Measurements from ENCODE around the gene CBR1.

Gene CBR1

DNA sequence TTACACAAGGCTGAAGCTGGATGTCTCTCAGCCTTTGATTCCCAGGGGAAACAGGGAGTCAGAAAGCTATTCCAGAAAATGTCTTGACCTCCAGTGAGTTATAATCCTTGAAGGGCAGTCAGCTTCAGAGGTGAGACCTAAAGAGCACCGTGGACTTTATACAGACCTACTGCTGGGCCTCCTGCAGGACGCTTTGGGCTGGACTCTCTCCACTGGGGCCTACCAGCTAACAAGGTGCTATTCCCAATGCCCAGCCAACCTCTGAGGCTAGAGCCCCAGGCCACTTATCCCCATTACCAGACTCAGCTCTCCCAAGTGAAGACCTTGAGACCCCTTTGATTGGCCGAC lies 16.1 kb upstream of the CBR1 start:
- peaks cover 50% of the 10 kb centered on the region; the same call in 1 of the 2 replicates for H3K36me3 ChIP-seq (ENCODE audit: insufficient read depth, low read length)
- H3K27me3 ChIP-seq (ENCODE audit: insufficient read depth, low read length, poor library complexity, severe bottlenecking), result no peaks in the 10 kb centered on the region
- TF ChIP-seq EZH2phosphoT487 (IDR thresholded peaks at IDR 0.05; ENCODE audit: borderline replicate concordance), result no peak
- TF ChIP-seq, protein P1, sequence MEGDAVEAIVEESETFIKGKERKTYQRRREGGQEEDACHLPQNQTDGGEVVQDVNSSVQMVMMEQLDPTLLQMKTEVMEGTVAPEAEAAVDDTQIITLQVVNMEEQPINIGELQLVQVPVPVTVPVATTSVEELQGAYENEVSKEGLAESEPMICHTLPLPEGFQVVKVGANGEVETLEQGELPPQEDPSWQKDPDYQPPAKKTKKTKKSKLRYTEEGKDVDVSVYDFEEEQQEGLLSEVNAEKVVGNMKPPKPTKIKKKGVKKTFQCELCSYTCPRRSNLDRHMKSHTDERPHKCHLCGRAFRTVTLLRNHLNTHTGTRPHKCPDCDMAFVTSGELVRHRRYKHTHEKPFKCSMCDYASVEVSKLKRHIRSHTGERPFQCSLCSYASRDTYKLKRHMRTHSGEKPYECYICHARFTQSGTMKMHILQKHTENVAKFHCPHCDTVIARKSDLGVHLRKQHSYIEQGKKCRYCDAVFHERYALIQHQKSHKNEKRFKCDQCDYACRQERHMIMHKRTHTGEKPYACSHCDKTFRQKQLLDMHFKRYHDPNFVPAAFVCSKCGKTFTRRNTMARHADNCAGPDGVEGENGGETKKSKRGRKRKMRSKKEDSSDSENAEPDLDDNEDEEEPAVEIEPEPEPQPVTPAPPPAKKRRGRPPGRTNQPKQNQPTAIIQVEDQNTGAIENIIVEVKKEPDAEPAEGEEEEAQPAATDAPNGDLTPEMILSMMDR (conservative IDR thresholded peaks at IDR 0.05; ENCODE audit: low read length), result no peak

GRCh38 chr21:36055551-36055950 lies 14.3 kb upstream of the CBR1 start:
- H3K9me2 ChIP-seq (replicated peaks; ENCODE audit: low read depth, low read length), result no peaks in the 10 kb centered on the region
- no peaks in the 10 kb centered on the region for H3K9me3 ChIP-seq (ENCODE audit: insufficient read depth, low read depth, low read length)
- peaks cover 27% of the 10 kb centered on the region for H3K79me2 ChIP-seq (ENCODE audit: insufficient read depth, low read length)
- no peaks in the 10 kb centered on the region for H3K27me3 ChIP-seq (ENCODE audit: insufficient read depth, low read length, poor library complexity, severe bottlenecking)
- H3K9ac ChIP-seq (ENCODE audit: low read depth, low read length, poor library complexity, severe bottlenecking), result no peak overlapping the region
- H3K4me3 ChIP-seq (ENCODE audit: low read length, poor library complexity, severe bottlenecking), result no peak overlapping the region
- H3K36me3 ChIP-seq (ENCODE audit: insufficient read depth, low read length), result peaks cover 39% of the 10 kb centered on the region; the same call in 1 of the 2 replicates
- TF ChIP-seq EZH2phosphoT487 (IDR thresholded peaks at IDR 0.05; ENCODE audit: borderline replicate concordance), result no peak
- TF ChIP-seq, protein P1 (conservative IDR thresholded peaks at IDR 0.05; ENCODE audit: low read length), result no peak
- no peaks in the 10 kb centered on the region for H4K20me1 ChIP-seq (ENCODE audit: insufficient read depth, low read length, poor library complexity, severe bottlenecking)
- H3K4me1 ChIP-seq (ENCODE audit: insufficient read depth, low read length, poor library complexity, severe bottlenecking), result peaks cover 11% of the 10 kb centered on the region
- H2AFZ ChIP-seq (ENCODE audit: low read length), result no peak overlapping the region
- no peaks in the 10 kb centered on the region for H3F3A ChIP-seq (ENCODE audit: low read depth)
- no peak overlapping the region for H3K4me2 ChIP-seq (ENCODE audit: low read depth, low read length, poor library complexity, severe bottlenecking)

More for the DNA sequence above, 16.1 kb upstream of the CBR1 start:
- Histone ChIP-seq H3K4me2 (ENCODE audit: low read depth, low read length, poor library complexity, severe bottlenecking) (no peak overlapping the region), H3K4me3 (ENCODE audit: low read length, poor library complexity, severe bottlenecking) (no peak overlapping the region), H2AFZ (ENCODE audit: low read length) (no peak overlapping the region), H3K9me3 (ENCODE audit: insufficient read depth, low read depth, low read length) (no peaks in the 10 kb centered on the region), H3K79me2 (ENCODE audit: insufficient read depth, low read length) (peaks cover 17% of the 10 kb centered on the region), H3K9me2 (replicated peaks; ENCODE audit: low read depth, low read length) (no peaks in the 10 kb centered on the region), H3K4me1 (ENCODE audit: insufficient read depth, low read length, poor library complexity, severe bottlenecking) (peaks cover 8% of the 10 kb centered on the region), H4K20me1 (ENCODE audit: insufficient read depth, low read length, poor library complexity, severe bottlenecking) (no peaks in the 10 kb centered on the region), H3F3A (ENCODE audit: low read depth) (no peaks in the 10 kb centered on the region), H3K9ac (ENCODE audit: low read depth, low read length, poor library complexity, severe bottlenecking) (no peak overlapping the region)

GRCh38 chr21:36059823-36060158 lies 10.0 kb upstream of the CBR1 start:
- H3K4me2 ChIP-seq (ENCODE audit: low read depth, low read length, poor library complexity, severe bottlenecking), result peak overlapping the region; percentile 84
- H3K9me2 ChIP-seq (replicated peaks; ENCODE audit: low read depth, low read length), result no peaks in the 10 kb centered on the region
- H3K4me1 ChIP-seq (ENCODE audit: insufficient read depth, low read length, poor library complexity, severe bottlenecking), result peaks cover 18% of the 10 kb centered on the region

More at GRCh38 chr21:36059823-36060158, 10.0 kb upstream of the CBR1 start:
- peak overlapping the region; percentile 84 for H3K9ac ChIP-seq (ENCODE audit: low read depth, low read length, poor library complexity, severe bottlenecking)
- peak overlapping the region; percentile 83 for H2AFZ ChIP-seq (ENCODE audit: low read length)
- TF ChIP-seq, protein P1 (conservative IDR thresholded peaks at IDR 0.05; ENCODE audit: low read length), result no peak
- peaks cover 27% of the 10 kb centered on the region for H3K79me2 ChIP-seq (ENCODE audit: insufficient read depth, low read length)
- no peaks in the 10 kb centered on the region for H3K27me3 ChIP-seq (ENCODE audit: insufficient read depth, low read length, poor library complexity, severe bottlenecking)
- H3K36me3 ChIP-seq (ENCODE audit: insufficient read depth, low read length), result peaks cover 18% of the 10 kb centered on the region; the same call in 1 of the 2 replicates
- H3K4me3 ChIP-seq (ENCODE audit: low read length, poor library complexity, severe bottlenecking), result peak overlapping the region; percentile 93
- no peaks in the 10 kb centered on the region for H3K9me3 ChIP-seq (ENCODE audit: insufficient read depth, low read depth, low read length)
- no peaks in the 10 kb centered on the region for H4K20me1 ChIP-seq (ENCODE audit: insufficient read depth, low read length, poor library complexity, severe bottlenecking)
- no peaks in the 10 kb centered on the region for H3F3A ChIP-seq (ENCODE audit: low read depth)

All from Loucy (cell line).